LNCAP (cell line): Measurements from ENCODE around the gene POU2AF3.

Source experiments
- CTCF ChIP-seq: fragments of 450-650 bp; IDR thresholded peaks from 2 replicates; pipeline ENCODE4 v1.5.1; 2017; ENCODE audit warnings: mild to moderate bottlenecking

POU2AF3 gene

GRCh38 chr11:111302298-111302697 lies 4.0 kb downstream of the POU2AF3 start:
- no peak for TF ChIP-seq CTCF

- no peak for TF ChIP-seq CTCF
These were observed 5.1 kb downstream of the POU2AF3 start for GRCh38 chr11:111303461-111303860.

- TF ChIP-seq CTCF: no peak
These were observed 6.9 kb downstream of the POU2AF3 start for GRCh38 chr11:111305162-111305802.

- 0 out of 2 replicates have a peak, but pooled peaks have one; percentile 6 for TF ChIP-seq CTCF
These were observed 7.5 kb downstream of the POU2AF3 start for GRCh38 chr11:111305876-111306275.

GRCh38 chr11:111306321-111306720 lies 8.0 kb downstream of the POU2AF3 start:
- TF ChIP-seq CTCF: no peak

GRCh38 chr11:111307472-111308108 lies 9.2 kb downstream of the POU2AF3 start:
- no peak; the same call in 1 of the 2 replicates for TF ChIP-seq CTCF

- TF ChIP-seq CTCF: no peak
These were observed 9.8 kb downstream of the POU2AF3 start for GRCh38 chr11:111308140-111308539.
